Measurements from ENCODE around the gene ADCY4. TPM values are rescaled to one million over a fixed set of nuclear protein-coding genes. Genes with fewer than 3 reads are reported as not detected.

Gene ADCY4
- total and polyA plus RNA-seq, 2 of the 8 experiments (the other 6 are each of a cell fraction or from before 2014, with no cell fraction given), result 0.27 to 0.35 TPM

DNA sequence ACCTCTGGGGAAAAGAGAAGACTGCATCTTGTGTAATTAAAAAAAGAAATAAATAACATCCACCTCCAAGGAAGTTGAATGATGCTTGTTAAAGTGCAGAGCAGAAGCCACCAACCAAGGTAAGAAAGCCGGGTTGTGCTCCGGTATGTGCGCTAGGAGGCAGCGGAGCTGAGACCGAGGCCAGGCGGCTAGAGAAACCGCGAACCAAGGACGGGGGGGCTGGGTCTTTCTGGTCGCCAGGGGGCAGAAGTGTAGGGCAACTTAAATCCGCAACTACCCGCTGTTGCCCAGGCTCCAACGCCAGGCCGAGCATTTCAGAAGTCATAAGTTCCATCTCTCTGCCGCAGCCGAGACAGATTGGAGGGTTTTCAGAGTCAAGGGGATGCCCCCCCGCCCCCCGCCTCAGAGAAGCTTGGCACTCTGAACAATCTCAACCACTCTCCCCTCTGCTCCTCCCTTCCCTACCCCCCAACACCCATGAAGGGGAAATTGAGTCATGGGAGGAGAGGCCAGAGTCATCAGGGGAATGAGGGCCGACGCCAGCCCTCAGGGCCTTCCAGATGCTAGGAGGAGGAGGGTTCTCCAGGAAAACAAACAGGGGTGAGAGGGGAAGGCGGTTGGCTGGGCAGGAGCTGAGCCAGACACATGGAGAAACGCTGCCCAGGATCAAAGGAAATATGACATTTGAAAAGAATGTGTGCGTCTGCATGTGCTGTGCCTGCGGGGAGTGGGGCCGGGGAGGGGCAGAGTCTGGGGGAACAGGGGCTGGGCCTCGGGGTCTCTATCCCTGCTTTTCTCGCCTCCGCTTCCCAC lies 30.9 kb upstream of the ADCY4 start (continued):
- TF ChIP-seq BRCA1 (IDR thresholded peaks at IDR 0.05; ENCODE audit: low read depth, low read length) (no peak), CREB1 (IDR thresholded peaks at IDR 0.05) (0 out of 2 replicates have a peak, but pooled peaks have one; percentile 25), BCL11A (IDR thresholded peaks at IDR 0.05; ENCODE audit: low read depth in 2 of 2, low read length in 2 of 2) (no peak), ASH2L (IDR thresholded peaks at IDR 0.05; ENCODE audit: low read length) (no peak), HDAC2 (IDR thresholded peaks at IDR 0.05; ENCODE audit: borderline replicate concordance in 1 of 2, low read depth in 2 of 2, low read length in 2 of 2) (no peak)
- TF ChIP-seq, protein P1, sequence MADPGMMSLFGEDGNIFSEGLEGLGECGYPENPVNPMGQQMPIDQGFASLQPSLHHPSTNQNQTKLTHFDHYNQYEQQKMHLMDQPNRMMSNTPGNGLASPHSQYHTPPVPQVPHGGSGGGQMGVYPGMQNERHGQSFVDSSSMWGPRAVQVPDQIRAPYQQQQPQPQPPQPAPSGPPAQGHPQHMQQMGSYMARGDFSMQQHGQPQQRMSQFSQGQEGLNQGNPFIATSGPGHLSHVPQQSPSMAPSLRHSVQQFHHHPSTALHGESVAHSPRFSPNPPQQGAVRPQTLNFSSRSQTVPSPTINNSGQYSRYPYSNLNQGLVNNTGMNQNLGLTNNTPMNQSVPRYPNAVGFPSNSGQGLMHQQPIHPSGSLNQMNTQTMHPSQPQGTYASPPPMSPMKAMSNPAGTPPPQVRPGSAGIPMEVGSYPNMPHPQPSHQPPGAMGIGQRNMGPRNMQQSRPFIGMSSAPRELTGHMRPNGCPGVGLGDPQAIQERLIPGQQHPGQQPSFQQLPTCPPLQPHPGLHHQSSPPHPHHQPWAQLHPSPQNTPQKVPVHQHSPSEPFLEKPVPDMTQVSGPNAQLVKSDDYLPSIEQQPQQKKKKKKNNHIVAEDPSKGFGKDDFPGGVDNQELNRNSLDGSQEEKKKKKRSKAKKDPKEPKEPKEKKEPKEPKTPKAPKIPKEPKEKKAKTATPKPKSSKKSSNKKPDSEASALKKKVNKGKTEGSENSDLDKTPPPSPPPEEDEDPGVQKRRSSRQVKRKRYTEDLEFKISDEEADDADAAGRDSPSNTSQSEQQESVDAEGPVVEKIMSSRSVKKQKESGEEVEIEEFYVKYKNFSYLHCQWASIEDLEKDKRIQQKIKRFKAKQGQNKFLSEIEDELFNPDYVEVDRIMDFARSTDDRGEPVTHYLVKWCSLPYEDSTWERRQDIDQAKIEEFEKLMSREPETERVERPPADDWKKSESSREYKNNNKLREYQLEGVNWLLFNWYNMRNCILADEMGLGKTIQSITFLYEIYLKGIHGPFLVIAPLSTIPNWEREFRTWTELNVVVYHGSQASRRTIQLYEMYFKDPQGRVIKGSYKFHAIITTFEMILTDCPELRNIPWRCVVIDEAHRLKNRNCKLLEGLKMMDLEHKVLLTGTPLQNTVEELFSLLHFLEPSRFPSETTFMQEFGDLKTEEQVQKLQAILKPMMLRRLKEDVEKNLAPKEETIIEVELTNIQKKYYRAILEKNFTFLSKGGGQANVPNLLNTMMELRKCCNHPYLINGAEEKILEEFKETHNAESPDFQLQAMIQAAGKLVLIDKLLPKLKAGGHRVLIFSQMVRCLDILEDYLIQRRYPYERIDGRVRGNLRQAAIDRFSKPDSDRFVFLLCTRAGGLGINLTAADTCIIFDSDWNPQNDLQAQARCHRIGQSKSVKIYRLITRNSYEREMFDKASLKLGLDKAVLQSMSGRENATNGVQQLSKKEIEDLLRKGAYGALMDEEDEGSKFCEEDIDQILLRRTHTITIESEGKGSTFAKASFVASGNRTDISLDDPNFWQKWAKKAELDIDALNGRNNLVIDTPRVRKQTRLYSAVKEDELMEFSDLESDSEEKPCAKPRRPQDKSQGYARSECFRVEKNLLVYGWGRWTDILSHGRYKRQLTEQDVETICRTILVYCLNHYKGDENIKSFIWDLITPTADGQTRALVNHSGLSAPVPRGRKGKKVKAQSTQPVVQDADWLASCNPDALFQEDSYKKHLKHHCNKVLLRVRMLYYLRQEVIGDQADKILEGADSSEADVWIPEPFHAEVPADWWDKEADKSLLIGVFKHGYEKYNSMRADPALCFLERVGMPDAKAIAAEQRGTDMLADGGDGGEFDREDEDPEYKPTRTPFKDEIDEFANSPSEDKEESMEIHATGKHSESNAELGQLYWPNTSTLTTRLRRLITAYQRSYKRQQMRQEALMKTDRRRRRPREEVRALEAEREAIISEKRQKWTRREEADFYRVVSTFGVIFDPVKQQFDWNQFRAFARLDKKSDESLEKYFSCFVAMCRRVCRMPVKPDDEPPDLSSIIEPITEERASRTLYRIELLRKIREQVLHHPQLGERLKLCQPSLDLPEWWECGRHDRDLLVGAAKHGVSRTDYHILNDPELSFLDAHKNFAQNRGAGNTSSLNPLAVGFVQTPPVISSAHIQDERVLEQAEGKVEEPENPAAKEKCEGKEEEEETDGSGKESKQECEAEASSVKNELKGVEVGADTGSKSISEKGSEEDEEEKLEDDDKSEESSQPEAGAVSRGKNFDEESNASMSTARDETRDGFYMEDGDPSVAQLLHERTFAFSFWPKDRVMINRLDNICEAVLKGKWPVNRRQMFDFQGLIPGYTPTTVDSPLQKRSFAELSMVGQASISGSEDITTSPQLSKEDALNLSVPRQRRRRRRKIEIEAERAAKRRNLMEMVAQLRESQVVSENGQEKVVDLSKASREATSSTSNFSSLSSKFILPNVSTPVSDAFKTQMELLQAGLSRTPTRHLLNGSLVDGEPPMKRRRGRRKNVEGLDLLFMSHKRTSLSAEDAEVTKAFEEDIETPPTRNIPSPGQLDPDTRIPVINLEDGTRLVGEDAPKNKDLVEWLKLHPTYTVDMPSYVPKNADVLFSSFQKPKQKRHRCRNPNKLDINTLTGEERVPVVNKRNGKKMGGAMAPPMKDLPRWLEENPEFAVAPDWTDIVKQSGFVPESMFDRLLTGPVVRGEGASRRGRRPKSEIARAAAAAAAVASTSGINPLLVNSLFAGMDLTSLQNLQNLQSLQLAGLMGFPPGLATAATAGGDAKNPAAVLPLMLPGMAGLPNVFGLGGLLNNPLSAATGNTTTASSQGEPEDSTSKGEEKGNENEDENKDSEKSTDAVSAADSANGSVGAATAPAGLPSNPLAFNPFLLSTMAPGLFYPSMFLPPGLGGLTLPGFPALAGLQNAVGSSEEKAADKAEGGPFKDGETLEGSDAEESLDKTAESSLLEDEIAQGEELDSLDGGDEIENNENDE (IDR thresholded peaks at IDR 0.05; ENCODE audit: insufficient replicate concordance, low read length), result no peak
